Retina (tissue), 1 donor: ENCODE results near the gene SMIM20.

Source experiments
- DNase-seq: peaks from one replicate; pipeline ENCODE4 v3.0.0-alpha.2; 2016

The SMIM20 gene

GRCh38 chr4:25962393-25962792, 48.4 kb downstream of the SMIM20 start:
- DNase-seq = peak; percentile 52

- no peak for DNase-seq
Observed at GRCh38 chr4:25965629-25966028, 51.6 kb downstream of the SMIM20 start.

GRCh38 chr4:25966171-25966570, 52.2 kb downstream of the SMIM20 start:
- no peak for DNase-seq

- peak; percentile 18 for DNase-seq
Observed at GRCh38 chr4:25969374-25970155, 55.5 kb downstream of the SMIM20 start.

GRCh38 chr4:25970226-25970675, 56.2 kb downstream of the SMIM20 start:
- DNase-seq = peak; percentile 60

- peak; percentile 22 for DNase-seq
Observed at GRCh38 chr4:25970691-25971432, 56.8 kb downstream of the SMIM20 start.

GRCh38 chr4:25972366-25972765, 58.3 kb downstream of the SMIM20 start:
- no peak for DNase-seq

- DNase-seq = no peak
Observed at GRCh38 chr4:25972984-25973745, 59.1 kb downstream of the SMIM20 start.

- no peak for DNase-seq
Observed at GRCh38 chr4:25976780-25977179, 62.8 kb downstream of the SMIM20 start.

GRCh38 chr4:25977397-25978170, 63.6 kb downstream of the SMIM20 start:
- peak; percentile 50 for DNase-seq

- DNase-seq = no peak
Observed at GRCh38 chr4:25978327-25978726, 64.3 kb downstream of the SMIM20 start.
